Retinal pigment epithelial cell (primary cell): ENCODE data around the gene RHOT2.

ENCODE experiments used
- DNase-seq: peaks from one replicate; pipeline ENCODE4 v3.0.0-alpha.2; 2010; ENCODE audit warnings: low read depth
- H3K4me3 ChIP-seq: 2 replicates; pipeline ENCODE4 v1.5.1; 2011; ENCODE audit warnings: mild to moderate bottlenecking, low read length, control low read depth, moderate library complexity
- CTCF ChIP-seq: conservative IDR thresholded peaks from 2 replicates; pipeline ENCODE4 v1.5.1; 2011; ENCODE audit warnings: low read depth, low read length, control low read depth, inconsistent platforms

Gene RHOT2

GRCh38 chr16:633336-634050, 34.4 kb upstream of the RHOT2 start:
- H3K4me3 ChIP-seq, result no peak overlapping the region
- DNase-seq, result no peak
- TF ChIP-seq CTCF, result no peak

- no peak for DNase-seq
- H3K4me3 ChIP-seq, result no peak overlapping the region
Measured at GRCh38 chr16:634051-634670, 33.8 kb upstream of the RHOT2 start.

GRCh38 chr16:634996-635395, 32.9 kb upstream of the RHOT2 start:
- peak overlapping the region; percentile 77 for H3K4me3 ChIP-seq
- DNase-seq, result no peak
- TF ChIP-seq CTCF, result no peak

More at GRCh38 chr16:634051-634670, 33.8 kb upstream of the RHOT2 start:
- TF ChIP-seq CTCF, result no peak

GRCh38 chr16:635573-636205, 32.2 kb upstream of the RHOT2 start:
- DNase-seq, result no peak
- peak overlapping the region; percentile 77 for H3K4me3 ChIP-seq
- TF ChIP-seq CTCF, result no peak

- peak; percentile 76 for DNase-seq
- H3K4me3 ChIP-seq, result peak within 1 kb of the TSS; percentile 77
- TF ChIP-seq CTCF, result no peak
Measured at GRCh38 chr16:636206-637080, 31.5 kb upstream of the RHOT2 start, which contains the start of gene METTL26. Gene METTL26, minus strand, starts transcription at chr16:636305. Its CDS starts 15 bp downstream, at chr16:636290.

- H3K4me3 ChIP-seq, result peak overlapping the region; percentile 77
- no peak for TF ChIP-seq CTCF
- no peak for DNase-seq
Measured at GRCh38 chr16:637081-638018, 30.6 kb upstream of the RHOT2 start.
